Limb (tissue), 2 donors: ENCODE results near the gene PRKCE.

Experiments
- DNase-seq, 2 donors: peaks; one replicate each; pipeline ENCODE4 v3.0.0-alpha.2; 2016; ENCODE audit errors: extremely low spot score in 2 of 2

PRKCE gene

GRCh38 chr2:45806563-45807358 lies 155.3 kb downstream of the PRKCE start:
- peak in 1 of 2 donors; percentile 9 for DNase-seq

DNA sequence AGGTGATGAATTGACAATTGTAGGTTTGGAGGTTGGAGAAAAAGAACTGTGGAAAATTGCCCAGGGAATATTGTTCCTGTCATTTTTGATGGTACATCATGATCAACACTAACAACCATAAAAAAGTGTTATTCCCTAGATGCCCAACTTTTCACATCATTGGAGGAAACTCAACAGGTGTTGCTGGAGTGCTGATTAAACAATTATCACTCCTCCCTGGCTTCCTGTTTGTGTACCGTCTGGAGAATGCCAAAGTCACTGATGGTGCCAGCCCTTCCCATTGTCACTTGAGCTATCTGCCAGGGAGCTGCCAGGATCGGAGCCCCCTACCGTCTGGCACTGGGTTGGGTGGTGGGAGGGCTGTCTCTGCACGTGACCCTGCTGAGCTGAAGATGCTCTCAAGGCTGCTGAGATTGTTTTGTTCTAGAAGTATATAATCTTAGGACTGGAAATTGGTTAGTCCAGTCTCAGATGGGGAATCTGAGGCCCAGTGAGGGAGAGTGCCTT lies 156.9 kb downstream of the PRKCE start:
- no peak for DNase-seq

DNA sequence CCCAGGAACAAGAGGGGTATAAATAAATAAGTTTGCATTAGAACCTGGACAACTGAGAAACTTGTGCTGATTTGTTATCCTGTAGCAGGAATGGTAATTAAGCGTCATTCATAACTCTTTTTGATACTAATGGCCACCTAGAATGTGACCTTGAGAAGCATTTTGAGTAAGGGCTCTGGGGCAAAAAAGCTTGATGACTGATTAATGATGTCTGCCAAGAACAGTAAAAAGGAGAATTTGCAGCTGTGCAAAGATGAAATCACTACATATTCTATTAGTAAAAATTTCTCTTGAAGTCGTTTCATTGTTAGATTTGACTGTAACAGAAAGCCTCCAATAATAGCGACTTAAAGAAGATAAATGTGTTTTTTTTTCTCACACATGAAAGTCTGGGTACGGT lies 157.7 kb downstream of the PRKCE start:
- no peak for DNase-seq

DNA sequence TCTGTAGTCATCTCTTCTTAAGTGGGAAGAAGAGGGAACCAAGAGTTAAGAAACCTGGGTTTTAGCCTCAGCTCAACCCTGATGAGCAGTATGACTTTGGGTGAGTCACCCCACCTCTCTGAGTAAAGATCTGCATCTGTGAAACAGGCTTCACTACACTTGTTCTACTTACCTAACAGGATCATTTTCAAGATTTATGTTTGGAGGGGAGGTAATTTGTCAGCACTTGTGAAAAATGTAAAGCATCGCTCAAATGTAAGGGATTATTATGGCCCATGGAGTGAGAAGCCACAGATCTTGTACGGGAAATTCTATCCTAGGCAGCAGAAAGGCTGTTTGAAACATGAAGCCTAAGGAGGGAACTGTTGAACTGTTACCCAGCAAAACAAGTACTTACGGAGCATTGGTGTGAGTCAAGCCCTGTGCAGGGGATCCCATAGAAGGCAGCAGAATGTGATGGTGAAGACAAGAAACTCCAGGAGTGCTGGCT lies 160.6 kb downstream of the PRKCE start:
- DNase-seq, result no peak

DNA sequence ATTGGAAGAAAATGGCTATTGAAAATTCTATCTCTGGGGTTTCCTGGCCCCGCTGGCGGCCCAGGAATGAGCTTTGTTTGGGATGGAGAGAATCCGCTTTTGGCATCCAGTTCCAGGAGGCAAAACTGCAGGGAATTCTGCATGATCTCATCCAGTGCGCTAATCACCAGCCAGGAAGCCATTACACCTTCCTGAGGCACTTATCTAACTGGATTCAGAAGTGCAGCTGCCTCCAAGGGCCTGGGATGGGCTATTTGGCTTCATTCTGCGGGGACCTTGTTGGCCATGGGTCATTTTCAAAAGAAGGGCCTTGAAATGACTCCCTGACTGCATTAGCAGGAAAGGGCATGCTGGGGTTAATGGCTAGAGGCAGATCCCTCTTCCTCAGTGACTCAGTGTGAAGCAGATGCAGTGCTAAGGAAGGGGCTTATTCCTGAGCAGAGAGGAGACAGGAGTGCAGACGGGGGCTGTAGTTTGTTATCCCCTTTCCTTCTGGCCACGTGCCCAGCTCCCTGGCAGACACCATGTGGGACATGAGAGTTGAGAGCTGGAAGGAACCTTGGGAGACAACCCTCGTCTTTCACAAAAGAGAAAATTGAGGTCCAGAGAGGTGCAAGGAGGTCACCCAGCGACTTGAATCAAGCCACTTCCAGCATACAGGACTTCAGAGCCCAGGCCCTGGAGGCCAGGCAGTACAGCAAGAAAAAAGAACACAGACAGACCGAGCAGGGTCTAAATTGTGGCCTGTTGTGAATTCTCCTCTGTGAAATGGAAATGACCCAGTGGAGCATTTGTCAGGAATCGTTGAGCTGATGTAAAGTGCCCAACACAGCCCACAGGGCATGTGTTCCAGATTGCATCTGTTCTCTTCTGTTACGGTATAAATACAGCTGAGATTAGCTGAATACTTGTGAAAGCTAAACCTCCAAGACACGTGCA lies 161.8 kb downstream of the PRKCE start:
- peak; percentile 39 to 66 for DNase-seq

- DNase-seq, result no peak
Observed at GRCh38 chr2:45814488-45814887, 163.0 kb downstream of the PRKCE start.

DNA sequence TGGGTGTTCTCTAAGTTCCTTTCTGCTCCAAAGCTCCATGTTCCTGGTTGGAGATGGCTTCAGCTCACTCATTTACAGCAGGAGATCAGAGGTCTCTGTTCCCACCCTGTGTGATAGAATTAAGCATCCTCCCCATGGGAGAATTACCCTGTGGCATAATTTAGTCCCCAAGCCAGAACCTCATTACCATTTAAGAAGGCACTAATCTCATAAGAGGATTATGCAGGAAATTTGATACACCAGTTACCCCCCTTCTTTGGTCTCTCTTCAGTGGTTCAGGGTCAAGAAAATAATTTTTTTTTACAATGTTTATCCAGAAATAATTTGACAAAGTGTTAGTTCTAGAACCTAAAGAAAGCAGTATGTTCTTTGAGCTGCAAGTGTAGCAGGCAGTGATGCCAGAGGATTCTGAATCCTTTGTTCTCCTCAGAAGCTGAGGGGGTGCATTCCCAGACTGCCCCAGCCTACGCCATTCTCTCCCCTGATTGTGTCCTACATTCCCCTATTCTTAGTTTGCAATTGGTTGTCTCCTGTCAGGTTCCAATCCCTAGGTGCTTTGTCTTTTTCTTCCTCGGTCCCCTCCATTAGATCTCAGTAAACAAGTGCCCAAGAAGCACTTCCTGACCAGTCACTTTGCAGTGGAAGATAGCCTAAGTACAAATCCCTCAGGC lies 163.6 kb downstream of the PRKCE start:
- no peak for DNase-seq

GRCh38 chr2:45816272-45816671 lies 164.8 kb downstream of the PRKCE start:
- DNase-seq, result no peak

DNA sequence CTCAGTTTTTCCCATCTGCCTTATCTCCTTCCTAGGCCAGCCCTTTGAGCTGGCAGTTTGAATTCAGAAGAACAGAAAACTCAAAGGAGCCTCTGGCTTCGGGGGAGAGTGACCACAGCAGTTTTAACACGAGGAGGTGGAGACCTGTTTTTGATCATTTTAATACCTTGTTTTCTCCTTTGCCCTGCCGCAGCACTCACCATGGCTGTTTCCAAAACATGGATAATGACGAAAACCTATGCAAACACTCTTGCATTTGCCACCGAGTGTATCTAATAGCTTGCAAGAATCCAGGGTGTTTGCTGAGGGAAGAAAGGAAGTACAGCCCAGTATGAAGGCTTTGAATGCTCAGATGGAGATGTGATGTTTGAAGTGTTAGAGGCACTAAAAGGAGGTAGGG lies 167.1 kb downstream of the PRKCE start:
- DNase-seq, result no peak

- no peak for DNase-seq
Observed at GRCh38 chr2:45820048-45820447, 168.6 kb downstream of the PRKCE start.

DNA sequence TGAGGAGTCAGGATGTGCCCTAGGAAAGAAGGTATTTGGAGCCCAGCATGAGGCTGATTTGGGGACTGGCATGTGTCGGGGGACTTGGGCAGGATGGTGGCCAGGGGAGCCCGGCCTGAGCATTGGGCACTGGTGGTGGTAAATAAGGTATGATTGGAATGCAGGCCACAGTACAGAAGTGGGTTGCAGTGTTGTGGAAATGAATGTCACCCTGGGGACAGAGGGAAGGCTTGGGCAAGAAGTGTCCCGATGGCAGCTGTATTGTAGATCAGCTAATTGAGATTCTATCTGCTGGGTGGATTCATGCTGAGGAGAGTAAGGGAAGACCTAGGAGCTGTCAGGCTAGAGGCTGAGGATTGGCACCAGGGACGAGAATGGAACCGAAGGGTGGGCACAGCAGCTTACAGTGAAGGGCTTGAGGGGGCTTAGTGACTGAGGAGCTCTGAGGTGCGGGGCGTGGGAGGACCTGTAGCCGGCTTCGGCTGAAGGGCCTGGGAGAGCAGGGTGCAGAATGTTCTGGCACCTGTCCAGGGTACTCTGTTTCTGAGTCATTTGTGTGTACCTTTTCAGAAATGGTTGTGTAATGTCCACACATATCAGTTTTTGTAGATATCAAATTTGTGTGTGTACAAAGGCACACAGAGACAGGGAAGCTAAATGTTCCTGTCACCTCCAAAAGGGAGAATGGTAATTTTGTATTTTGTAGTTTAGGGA lies 170.2 kb downstream of the PRKCE start:
- DNase-seq, result no peak

- no peak for DNase-seq
Observed at GRCh38 chr2:45822272-45822630, 170.8 kb downstream of the PRKCE start.

DNA sequence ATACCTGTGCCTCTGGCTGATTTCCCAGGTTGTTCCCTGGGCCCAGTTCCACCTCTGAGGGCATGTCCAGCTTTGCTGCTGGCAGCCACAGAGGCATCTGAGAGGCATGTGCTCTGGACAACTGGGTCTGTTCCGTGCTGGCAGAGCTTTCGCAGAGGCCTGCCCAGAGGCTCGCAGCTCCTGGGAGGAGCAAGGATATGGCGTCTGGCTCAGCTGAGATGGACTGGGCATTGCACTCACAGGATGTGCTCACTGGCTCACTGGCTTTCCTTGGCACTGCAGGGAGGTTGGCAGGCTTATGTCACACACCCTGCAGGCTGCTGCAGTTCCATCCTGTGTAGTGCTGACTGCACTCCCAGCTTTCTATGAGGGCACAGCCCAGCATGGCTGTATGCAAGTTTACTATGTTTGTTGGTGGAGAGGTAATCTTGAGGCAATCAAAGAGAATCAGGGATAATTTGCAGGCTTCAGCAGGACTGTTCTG lies 172.3 kb downstream of the PRKCE start:
- DNase-seq, result no peak

GRCh38 chr2:45825001-45825651 lies 173.7 kb downstream of the PRKCE start:
- no peak for DNase-seq

GRCh38 chr2:45826460-45826859 lies 175.0 kb downstream of the PRKCE start:
- DNase-seq, result no peak

DNA sequence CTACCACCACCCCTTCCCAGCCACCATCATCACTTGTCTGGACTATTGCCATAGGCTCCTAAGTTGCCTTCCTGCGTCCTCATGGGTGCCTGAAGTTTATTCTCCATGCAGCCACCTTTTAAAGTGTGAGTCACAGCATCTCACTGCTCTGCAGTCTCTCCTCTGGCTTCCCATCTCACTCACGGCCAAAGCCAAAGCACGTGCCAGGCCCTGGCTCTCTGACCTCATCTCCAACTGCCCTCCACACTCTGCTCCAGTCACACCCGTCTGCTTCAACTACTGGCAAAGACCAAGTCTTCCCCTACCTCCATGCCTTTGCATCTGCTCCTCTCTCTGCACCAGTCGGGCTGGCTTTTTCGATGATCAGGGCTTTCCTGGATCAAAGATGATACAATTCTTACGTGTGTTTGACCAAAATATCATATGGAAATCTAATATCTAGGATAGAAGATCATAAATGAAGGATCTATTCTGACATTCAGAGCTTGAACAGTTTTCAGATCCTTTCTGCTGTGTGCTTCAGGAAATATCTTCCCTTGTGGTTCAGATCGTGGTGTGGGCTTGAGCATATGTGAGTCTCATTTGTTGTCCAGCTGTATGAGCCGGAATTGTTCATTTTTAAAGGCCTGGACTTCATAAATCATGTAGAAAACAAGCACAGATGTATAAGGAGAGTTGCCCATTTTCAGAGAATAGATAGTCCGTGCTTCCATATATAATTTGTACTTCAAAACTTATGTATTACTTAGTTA lies 175.6 kb downstream of the PRKCE start:
- DNase-seq, result no peak

GRCh38 chr2:45830322-45830721 lies 178.8 kb downstream of the PRKCE start:
- no peak for DNase-seq

GRCh38 chr2:45833301-45833967 lies 182.0 kb downstream of the PRKCE start:
- no peak for DNase-seq

- no peak for DNase-seq
Observed at GRCh38 chr2:45833968-45834344, 182.5 kb downstream of the PRKCE start.
